ENCODE results near the gene FAM78B. TPM values are rescaled to one million over a fixed set of nuclear protein-coding genes. Genes with fewer than 3 reads are reported as not detected.

Gene FAM78B
- total and polyA plus RNA-seq, 10 of the 15 experiments (the other 5 are each of a cell fraction or from before 2014, with no cell fraction given): 0.10 to 4.9 (median 1.6) TPM

DNA sequence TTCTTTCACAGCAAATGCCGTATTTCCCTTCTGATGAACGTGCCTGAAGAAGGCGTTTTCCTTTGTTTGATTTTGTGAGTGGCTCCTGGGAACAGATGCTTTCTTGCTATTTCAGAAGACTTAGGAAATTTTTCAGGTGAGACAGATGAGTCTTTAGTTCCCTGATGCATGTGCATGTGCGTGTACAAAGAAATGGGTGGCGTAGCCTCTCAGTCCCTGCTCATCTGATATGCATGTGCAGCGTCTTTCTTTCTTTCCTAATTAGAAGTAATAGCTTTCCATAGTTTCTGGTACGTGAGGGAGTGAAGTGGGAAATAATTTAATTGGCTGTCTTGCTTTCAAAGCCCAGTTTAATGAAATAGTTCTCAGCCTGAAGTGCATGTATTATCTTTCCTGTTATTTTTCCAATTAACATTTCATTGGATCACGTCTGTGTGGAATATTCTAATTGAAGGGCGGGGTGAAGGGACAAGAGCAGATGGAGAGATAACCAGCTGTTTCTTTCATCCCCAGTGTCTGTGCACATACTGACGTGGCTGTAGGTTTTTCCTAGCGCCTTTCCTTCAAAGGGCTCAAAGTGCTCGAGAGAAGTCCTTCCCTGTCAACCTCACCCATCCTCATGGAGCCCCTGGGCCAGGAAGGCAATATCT, 104.3 kb downstream of the FAM78B start (continued):
- TF ChIP-seq IKZF1 (conservative IDR thresholded peaks at IDR 0.05): no peak
- no peak for TF ChIP-seq TBL1XR1 (IDR thresholded peaks at IDR 0.05; ENCODE audit: low read depth, low read length)
- TF ChIP-seq CHD1 (IDR thresholded peaks at IDR 0.05; ENCODE audit: low read depth, low read length): no peak
- TF ChIP-seq RB1 (IDR thresholded peaks at IDR 0.05; ENCODE audit: borderline replicate concordance): no peak
- TF ChIP-seq, protein P1, sequence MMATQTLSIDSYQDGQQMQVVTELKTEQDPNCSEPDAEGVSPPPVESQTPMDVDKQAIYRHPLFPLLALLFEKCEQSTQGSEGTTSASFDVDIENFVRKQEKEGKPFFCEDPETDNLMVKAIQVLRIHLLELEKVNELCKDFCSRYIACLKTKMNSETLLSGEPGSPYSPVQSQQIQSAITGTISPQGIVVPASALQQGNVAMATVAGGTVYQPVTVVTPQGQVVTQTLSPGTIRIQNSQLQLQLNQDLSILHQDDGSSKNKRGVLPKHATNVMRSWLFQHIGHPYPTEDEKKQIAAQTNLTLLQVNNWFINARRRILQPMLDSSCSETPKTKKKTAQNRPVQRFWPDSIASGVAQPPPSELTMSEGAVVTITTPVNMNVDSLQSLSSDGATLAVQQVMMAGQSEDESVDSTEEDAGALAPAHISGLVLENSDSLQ (IDR thresholded peaks at IDR 0.05): no peak

DNA sequence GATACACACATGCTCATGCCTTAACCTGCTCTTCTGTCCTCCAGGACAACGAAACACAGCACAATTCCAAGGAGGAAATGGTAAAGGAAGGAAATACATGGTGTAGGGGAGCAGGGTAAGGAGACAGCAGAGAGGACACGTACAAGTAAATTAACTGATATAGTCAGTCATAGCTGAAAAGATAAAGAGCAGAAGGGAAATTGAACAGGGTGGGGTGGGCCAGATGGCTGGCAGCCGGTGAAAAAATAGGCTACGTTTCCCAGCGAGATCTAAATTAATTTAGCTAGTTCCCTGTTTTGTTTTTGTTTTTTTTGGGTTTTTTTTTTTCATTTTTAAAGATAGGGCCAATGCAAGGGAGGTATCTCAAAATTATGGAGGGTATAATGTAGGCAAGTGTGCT, 109.2 kb downstream of the FAM78B start:
- Histone ChIP-seq H3K4me3 (no peak overlapping the region), H4K20me1 (ENCODE audit: control insufficient read depth, insufficient read depth) (no peaks in the 10 kb centered on the region), H3K27me3 (replicated peaks in 1 of 2; ENCODE audit: control insufficient read depth in 2 of 2, insufficient read depth in 2 of 2, low read length in 1 of 2) (no peaks in the 10 kb centered on the region), H3K4me1 (ENCODE audit: control insufficient read depth, insufficient read depth, low read length) (no peaks in the 10 kb centered on the region), H3K9me3 (replicated peaks; ENCODE audit: control insufficient read depth, insufficient read depth, low read length) (no peaks in the 10 kb centered on the region), H2AFZ (ENCODE audit: control insufficient read depth, low read depth, low read length) (no peak overlapping the region), H3K27ac (ENCODE audit: control insufficient read depth, insufficient read depth) (no peak overlapping the region), H3K79me2 (ENCODE audit: control insufficient read depth, insufficient read depth, low read length) (no peaks in the 10 kb centered on the region), H3K4me2 (ENCODE audit: control insufficient read depth, insufficient read depth) (no peak overlapping the region), H3K36me3 (ENCODE audit: control insufficient read depth in 2 of 2, insufficient read depth in 2 of 2, low read length in 1 of 2) (no peaks in the 10 kb centered on the region), H3K9ac (ENCODE audit: control insufficient read depth, insufficient read depth, low read length) (no peak overlapping the region)
- DNase-seq (ENCODE audit: low read depth, low spot score) (no peak), FAIRE-seq (no peak), ATAC-seq (no peak)
- ChIA-PET SMC1A (ENCODE audit: uncharacterized antibody, unreplicated experiment) (interaction anchor here (0.6 to 1.3 kb wide), 2 partner anchors 9 to 86 kb away, joined by 3 to 4 read pairs; no protein-coding TSS in a partner anchor), RAD21 (ENCODE audit: unreplicated experiment) (no interaction called here), POLR2A (no interaction called here), CTCF (interaction anchor here (0.6 to 0.7 kb wide), 2 partner anchors 67 to 133 kb away, joined by 4 read pairs; no protein-coding TSS in a partner anchor)
- TF ChIP-seq BRCA1 (IDR thresholded peaks at IDR 0.05; ENCODE audit: low read depth, low read length): no peak
- no peak for TF ChIP-seq CBX5 (IDR thresholded peaks at IDR 0.05; ENCODE audit: low read depth)
- no peak for TF ChIP-seq CREB1 (IDR thresholded peaks at IDR 0.05; ENCODE audit: low read depth)
- no peak for TF ChIP-seq SIN3A (IDR thresholded peaks at IDR 0.05; ENCODE audit: low read depth, low read length)
- TF ChIP-seq, protein P2, sequence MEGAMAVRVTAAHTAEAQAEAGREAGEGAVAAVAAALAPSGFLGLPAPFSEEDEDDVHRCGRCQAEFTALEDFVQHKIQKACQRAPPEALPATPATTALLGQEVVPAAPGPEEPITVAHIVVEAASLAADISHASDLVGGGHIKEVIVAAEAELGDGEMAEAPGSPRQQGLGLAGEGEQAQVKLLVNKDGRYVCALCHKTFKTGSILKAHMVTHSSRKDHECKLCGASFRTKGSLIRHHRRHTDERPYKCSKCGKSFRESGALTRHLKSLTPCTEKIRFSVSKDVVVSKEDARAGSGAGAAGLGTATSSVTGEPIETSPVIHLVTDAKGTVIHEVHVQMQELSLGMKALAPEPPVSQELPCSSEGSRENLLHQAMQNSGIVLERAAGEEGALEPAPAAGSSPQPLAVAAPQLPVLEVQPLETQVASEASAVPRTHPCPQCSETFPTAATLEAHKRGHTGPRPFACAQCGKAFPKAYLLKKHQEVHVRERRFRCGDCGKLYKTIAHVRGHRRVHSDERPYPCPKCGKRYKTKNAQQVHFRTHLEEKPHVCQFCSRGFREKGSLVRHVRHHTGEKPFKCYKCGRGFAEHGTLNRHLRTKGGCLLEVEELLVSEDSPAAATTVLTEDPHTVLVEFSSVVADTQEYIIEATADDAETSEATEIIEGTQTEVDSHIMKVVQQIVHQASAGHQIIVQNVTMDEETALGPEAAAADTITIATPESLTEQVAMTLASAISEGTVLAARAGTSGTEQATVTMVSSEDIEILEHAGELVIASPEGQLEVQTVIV (IDR thresholded peaks at IDR 0.05; ENCODE audit: borderline replicate concordance, partially characterized antibody): no peak
- TF ChIP-seq, protein P3, sequence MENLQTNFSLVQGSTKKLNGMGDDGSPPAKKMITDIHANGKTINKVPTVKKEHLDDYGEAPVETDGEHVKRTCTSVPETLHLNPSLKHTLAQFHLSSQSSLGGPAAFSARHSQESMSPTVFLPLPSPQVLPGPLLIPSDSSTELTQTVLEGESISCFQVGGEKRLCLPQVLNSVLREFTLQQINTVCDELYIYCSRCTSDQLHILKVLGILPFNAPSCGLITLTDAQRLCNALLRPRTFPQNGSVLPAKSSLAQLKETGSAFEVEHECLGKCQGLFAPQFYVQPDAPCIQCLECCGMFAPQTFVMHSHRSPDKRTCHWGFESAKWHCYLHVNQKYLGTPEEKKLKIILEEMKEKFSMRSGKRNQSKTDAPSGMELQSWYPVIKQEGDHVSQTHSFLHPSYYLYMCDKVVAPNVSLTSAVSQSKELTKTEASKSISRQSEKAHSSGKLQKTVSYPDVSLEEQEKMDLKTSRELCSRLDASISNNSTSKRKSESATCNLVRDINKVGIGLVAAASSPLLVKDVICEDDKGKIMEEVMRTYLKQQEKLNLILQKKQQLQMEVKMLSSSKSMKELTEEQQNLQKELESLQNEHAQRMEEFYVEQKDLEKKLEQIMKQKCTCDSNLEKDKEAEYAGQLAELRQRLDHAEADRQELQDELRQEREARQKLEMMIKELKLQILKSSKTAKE (IDR thresholded peaks at IDR 0.05; ENCODE audit: low read depth, poor library complexity, severe bottlenecking): no peak
- TF ChIP-seq ASH2L (IDR thresholded peaks at IDR 0.05; ENCODE audit: borderline replicate concordance, low read depth): no peak
- no peak for TF ChIP-seq ETV6 (conservative IDR thresholded peaks at IDR 0.05 in 1 of 2, IDR thresholded peaks at IDR 0.05 in 1 of 2; ENCODE audit: borderline replicate concordance in 1 of 2, low read depth in 1 of 2)
- intact Hi-C loops (cut with micrococcal nuclease; ENCODE audit: unreplicated experiment) (no loop called here), in situ Hi-C loops (cut with MboI) (no loop called here)
- no TSS peak for BruUV-seq (replicated peaks)
- WGBS (ENCODE audit: insufficient coverage, insufficient replicate concordance, low lambda C conversion rate, missing lambda C conversion rate): 30% methylated on average over 5 of the region's 5 CpGs

Data from GM12878 (cell line).